ENCODE measurements around the gene RALGAPA2. TPM values are rescaled to one million over a fixed set of nuclear protein-coding genes. Genes with fewer than 3 reads are reported as not detected.

Gene RALGAPA2
- total RNA-seq, 1 experiment from 2014 or later: 9.8 TPM

DNA sequence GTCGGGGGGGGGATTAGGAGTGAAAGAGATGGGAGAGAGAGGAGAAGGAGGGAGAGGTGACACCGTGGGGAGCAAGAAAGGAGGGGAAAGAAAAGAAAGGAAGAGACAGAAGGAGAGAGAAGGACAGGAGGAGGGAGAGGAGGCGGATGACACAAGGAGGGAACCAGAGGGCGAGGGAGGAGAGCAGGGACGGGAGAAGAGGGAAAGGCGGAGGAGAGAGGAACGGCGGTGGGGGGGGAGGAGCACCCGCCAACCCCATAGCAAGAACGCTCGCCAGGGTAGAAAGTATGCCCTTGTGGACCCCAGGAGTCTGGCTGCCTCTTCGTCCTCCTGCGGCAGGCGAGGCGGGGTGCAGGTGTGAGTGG, 349.0 kb downstream of the RALGAPA2 start:
- ChIA-PET CTCF (interaction anchor here (0.6 kb wide), 1 partner anchor 105 kb away, joined by 3 read pairs; no protein-coding TSS in a partner anchor), POLR2A (no interaction called here)
- peaks cover 22% of the 10 kb centered on the region for H3K4me1 Mint-ChIP-seq (ENCODE audit: insufficient read depth, unreplicated experiment)
- no peaks in the 10 kb centered on the region for H3K36me3 Mint-ChIP-seq (ENCODE audit: insufficient read depth, unreplicated experiment)
- no peaks in the 10 kb centered on the region for H3K9me3 Mint-ChIP-seq (ENCODE audit: unreplicated experiment)
- peaks cover 66% of the 10 kb centered on the region for H3K27me3 Mint-ChIP-seq (ENCODE audit: insufficient read depth, unreplicated experiment)
- intact Hi-C loops (cut with micrococcal nuclease): loop anchor here (5.0 kb wide), 1 partner anchor 44 kb away; no protein-coding TSS in a partner anchor
- TF ChIP-seq, protein P1, sequence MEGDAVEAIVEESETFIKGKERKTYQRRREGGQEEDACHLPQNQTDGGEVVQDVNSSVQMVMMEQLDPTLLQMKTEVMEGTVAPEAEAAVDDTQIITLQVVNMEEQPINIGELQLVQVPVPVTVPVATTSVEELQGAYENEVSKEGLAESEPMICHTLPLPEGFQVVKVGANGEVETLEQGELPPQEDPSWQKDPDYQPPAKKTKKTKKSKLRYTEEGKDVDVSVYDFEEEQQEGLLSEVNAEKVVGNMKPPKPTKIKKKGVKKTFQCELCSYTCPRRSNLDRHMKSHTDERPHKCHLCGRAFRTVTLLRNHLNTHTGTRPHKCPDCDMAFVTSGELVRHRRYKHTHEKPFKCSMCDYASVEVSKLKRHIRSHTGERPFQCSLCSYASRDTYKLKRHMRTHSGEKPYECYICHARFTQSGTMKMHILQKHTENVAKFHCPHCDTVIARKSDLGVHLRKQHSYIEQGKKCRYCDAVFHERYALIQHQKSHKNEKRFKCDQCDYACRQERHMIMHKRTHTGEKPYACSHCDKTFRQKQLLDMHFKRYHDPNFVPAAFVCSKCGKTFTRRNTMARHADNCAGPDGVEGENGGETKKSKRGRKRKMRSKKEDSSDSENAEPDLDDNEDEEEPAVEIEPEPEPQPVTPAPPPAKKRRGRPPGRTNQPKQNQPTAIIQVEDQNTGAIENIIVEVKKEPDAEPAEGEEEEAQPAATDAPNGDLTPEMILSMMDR (IDR thresholded peaks at IDR 0.05; ENCODE audit: unreplicated experiment): no peak
- no peak overlapping the region for H3K4me3 Mint-ChIP-seq (ENCODE audit: unreplicated experiment)
- BruUV-seq (replicated peaks): no TSS peak
- no peak for DNase-seq (ENCODE audit: unreplicated experiment)
- no peak overlapping the region for H3K27ac Mint-ChIP-seq (ENCODE audit: low read depth, unreplicated experiment)

DNA sequence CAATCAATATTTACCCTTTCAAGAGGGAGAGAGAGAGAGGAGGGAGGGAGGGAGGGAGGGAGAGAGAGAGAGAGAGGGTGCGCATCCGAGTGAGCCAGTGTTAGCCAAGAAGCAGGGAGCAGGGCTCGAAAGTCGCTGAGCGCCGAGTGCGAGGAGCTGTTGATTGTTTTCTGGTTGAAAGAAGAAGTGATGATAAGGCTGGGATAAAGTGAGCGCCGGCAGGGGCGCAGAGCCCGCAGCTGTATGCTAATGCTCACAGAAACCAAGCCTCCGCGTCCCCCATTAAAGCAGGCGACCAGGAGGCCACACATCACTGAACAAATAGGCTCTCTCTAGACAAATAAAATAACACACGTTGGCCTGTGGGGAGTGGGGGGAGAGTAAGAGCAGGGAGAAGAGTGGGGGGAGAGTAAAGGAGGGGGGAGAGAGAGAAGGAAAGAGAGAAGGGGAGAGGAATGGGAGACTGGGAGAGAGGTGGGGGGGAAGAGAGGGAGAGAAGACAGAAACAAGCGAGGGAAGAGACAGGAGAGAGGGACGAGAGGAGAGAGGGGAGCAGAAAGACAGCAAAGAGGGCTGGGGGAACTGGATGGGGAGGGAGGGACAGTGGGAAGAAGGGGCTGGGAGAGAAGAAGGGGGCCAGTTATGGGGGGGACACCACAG, 349.5 kb downstream of the RALGAPA2 start:
- no peak overlapping the region for H3K27ac Mint-ChIP-seq (ENCODE audit: low read depth, unreplicated experiment)
- BruUV-seq (replicated peaks): no TSS peak
- H3K36me3 Mint-ChIP-seq (ENCODE audit: insufficient read depth, unreplicated experiment): no peaks in the 10 kb centered on the region
- H3K9me3 Mint-ChIP-seq (ENCODE audit: unreplicated experiment): no peaks in the 10 kb centered on the region
- POLR2A ChIA-PET: no interaction called here
- no peak for DNase-seq (ENCODE audit: unreplicated experiment)
- H3K4me1 Mint-ChIP-seq (ENCODE audit: insufficient read depth, unreplicated experiment): peaks cover 22% of the 10 kb centered on the region
- no peak overlapping the region for H3K4me3 Mint-ChIP-seq (ENCODE audit: unreplicated experiment)
- H3K27me3 Mint-ChIP-seq (ENCODE audit: insufficient read depth, unreplicated experiment): peaks cover 66% of the 10 kb centered on the region
- TF ChIP-seq, protein P1 (IDR thresholded peaks at IDR 0.05; ENCODE audit: unreplicated experiment): no peak
- intact Hi-C loops (cut with micrococcal nuclease): loop anchor here (5.0 kb wide), 1 partner anchor 44 kb away; no protein-coding TSS in a partner anchor
- CTCF ChIA-PET: interaction anchor here (0.6 to 4.0 kb wide), 4 partner anchors 8 to 126 kb away, joined by 3 to 18 read pairs (median 3); no protein-coding TSS in a partner anchor

DNA sequence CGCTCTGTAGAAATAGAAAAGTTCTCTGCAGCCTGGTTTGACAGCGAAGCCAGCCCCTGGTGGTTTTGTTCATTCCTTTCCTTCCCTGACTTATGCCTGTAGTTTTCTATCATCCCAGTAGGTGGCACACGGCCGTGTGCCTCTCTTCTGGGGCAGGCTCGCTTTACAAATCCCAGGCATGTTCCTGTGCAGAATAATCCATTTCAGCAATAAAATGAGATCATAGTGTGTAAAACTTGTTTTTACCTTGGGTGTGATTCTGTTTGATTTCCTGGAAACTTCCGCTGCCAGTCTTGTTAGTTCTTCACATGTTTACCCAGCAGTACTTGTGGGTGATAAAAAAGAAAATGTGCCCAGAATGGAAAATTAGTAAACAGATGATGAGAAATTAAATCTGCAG, 352.0 kb downstream of the RALGAPA2 start:
- no peak overlapping the region for H3K4me3 Mint-ChIP-seq (ENCODE audit: unreplicated experiment)
- ChIA-PET POLR2A (interaction anchor here (1.0 kb wide), 1 partner anchor 11 kb away, joined by 3 read pairs; no protein-coding TSS in a partner anchor), CTCF (interaction anchor here (0.6 to 4.0 kb wide), 22 partner anchors 10 to 286 kb away, joined by 3 to 18 read pairs (median 4); no protein-coding TSS in a partner anchor)
- TF ChIP-seq, protein P1 (IDR thresholded peaks at IDR 0.05; ENCODE audit: unreplicated experiment): peak; percentile 69
- peak; percentile 70 for DNase-seq (ENCODE audit: unreplicated experiment)
- no peaks in the 10 kb centered on the region for H3K36me3 Mint-ChIP-seq (ENCODE audit: insufficient read depth, unreplicated experiment)
- no TSS peak for BruUV-seq (replicated peaks)
- H3K27me3 Mint-ChIP-seq (ENCODE audit: insufficient read depth, unreplicated experiment): peaks cover 57% of the 10 kb centered on the region
- H3K4me1 Mint-ChIP-seq (ENCODE audit: insufficient read depth, unreplicated experiment): peaks cover 22% of the 10 kb centered on the region
- H3K9me3 Mint-ChIP-seq (ENCODE audit: unreplicated experiment): no peaks in the 10 kb centered on the region
- H3K27ac Mint-ChIP-seq (ENCODE audit: low read depth, unreplicated experiment): no peak overlapping the region
- intact Hi-C loops (cut with micrococcal nuclease): loop anchor here (1.0 to 5.0 kb wide), 3 partner anchors 47 to 276 kb away; no protein-coding TSS in a partner anchor

GRCh38 chr20:20359628-20360027, 352.8 kb downstream of the RALGAPA2 start:
- no peak for DNase-seq (ENCODE audit: unreplicated experiment)
- Mint-ChIP-seq H3K27ac (ENCODE audit: low read depth, unreplicated experiment) (no peak overlapping the region), H3K27me3 (ENCODE audit: insufficient read depth, unreplicated experiment) (peaks cover 48% of the 10 kb centered on the region), H3K4me1 (ENCODE audit: insufficient read depth, unreplicated experiment) (peaks cover 22% of the 10 kb centered on the region), H3K4me3 (ENCODE audit: unreplicated experiment) (no peak overlapping the region), H3K9me3 (ENCODE audit: unreplicated experiment) (no peaks in the 10 kb centered on the region), H3K36me3 (ENCODE audit: insufficient read depth, unreplicated experiment) (no peaks in the 10 kb centered on the region)
- POLR2A ChIA-PET: no interaction called here
- TF ChIP-seq, protein P1 (IDR thresholded peaks at IDR 0.05; ENCODE audit: unreplicated experiment): no peak
- CTCF ChIA-PET: interaction anchor here (0.6 to 4.0 kb wide), 27 partner anchors 8 to 659 kb away, joined by 3 to 18 read pairs (median 4); no protein-coding TSS in a partner anchor
- BruUV-seq (replicated peaks): no TSS peak
- intact Hi-C loops (cut with micrococcal nuclease): loop anchor here (1.0 to 5.0 kb wide), 3 partner anchors 48 to 275 kb away; no protein-coding TSS in a partner anchor

All from MCF 10A (cell line).